GM18867 (cell line): Measurements from ENCODE around the gene MTSS2.

Experiments used
- ATAC-seq: cut with Tn5 transposase; IDR thresholded peaks from one replicate; pipeline ENCODE4 v1.9.1; 2021; ENCODE audit warnings: mild to moderate bottlenecking, moderate library complexity; ENCODE audit not compliant: unreplicated experiment

Gene MTSS2

GRCh38 chr16:70714581-70715054 is 28.8 kb upstream of the MTSS2 start:
- ATAC-seq = no peak

GRCh38 chr16:70713824-70714223 is 28.0 kb upstream of the MTSS2 start:
- ATAC-seq = no peak

- ATAC-seq = no peak
Observed at GRCh38 chr16:70713342-70713741, 27.5 kb upstream of the MTSS2 start.

GRCh38 chr16:70712942-70713341 is 27.1 kb upstream of the MTSS2 start:
- ATAC-seq = no peak

GRCh38 chr16:70712359-70712758 is 26.5 kb upstream of the MTSS2 start:
- ATAC-seq = no peak

GRCh38 chr16:70711211-70712031 is 25.6 kb upstream of the MTSS2 start:
- no peak for ATAC-seq

- no peak for ATAC-seq
Observed at GRCh38 chr16:70710422-70711210, 24.8 kb upstream of the MTSS2 start.

- ATAC-seq = no peak
Observed at GRCh38 chr16:70709942-70710341, 24.1 kb upstream of the MTSS2 start.

- ATAC-seq = no peak
Observed at GRCh38 chr16:70709457-70709856, 23.6 kb upstream of the MTSS2 start.

GRCh38 chr16:70708366-70709246 is 22.8 kb upstream of the MTSS2 start:
- no peak for ATAC-seq

- no peak for ATAC-seq
Observed at GRCh38 chr16:70706948-70707465, 21.2 kb upstream of the MTSS2 start.

GRCh38 chr16:70705056-70705455 is 19.2 kb upstream of the MTSS2 start:
- ATAC-seq = no peak

- ATAC-seq = no peak
Observed at GRCh38 chr16:70704586-70704985, 18.7 kb upstream of the MTSS2 start.

GRCh38 chr16:70703835-70704381 is 18.1 kb upstream of the MTSS2 start:
- ATAC-seq = no peak

GRCh38 chr16:70703041-70703834 is 17.4 kb upstream of the MTSS2 start:
- ATAC-seq = no peak

GRCh38 chr16:70702624-70703023 is 16.8 kb upstream of the MTSS2 start:
- no peak for ATAC-seq

GRCh38 chr16:70701998-70702397 is 16.1 kb upstream of the MTSS2 start:
- ATAC-seq = no peak

- no peak for ATAC-seq
Observed at GRCh38 chr16:70701596-70701995, 15.7 kb upstream of the MTSS2 start.

- ATAC-seq = no peak
Observed at GRCh38 chr16:70701036-70701435, 15.2 kb upstream of the MTSS2 start.
